ENCODE data around the gene EIF3L. TPM values are rescaled to one million over a fixed set of nuclear protein-coding genes. Genes with fewer than 3 reads are reported as not detected.
A peak's percentile ranks its signal among the peaks of the same experiment; 100 is the strongest.
"Not testable (repeated sequence)": the region's sequence is repeated elsewhere in the genome, so short reads cannot be mapped to it uniquely, and the experiment has no call there.

EIF3L gene
- polyA plus RNA-seq (2012; ENCODE audit: insufficient read depth, insufficient read length, low read depth) = 332 TPM

GRCh38 chr22:37849089-37849751 lies at the start of gene EIF3L:
TSS of gene EIF3L (plus strand) at chr22:37849419. CDS start at chr22:37849450, 31 bp downstream.
- Histone ChIP-seq H3K9me3 (no peaks in the 10 kb centered on the region), H3K4me3 (ENCODE audit: low read depth, low read length) (peak within 1 kb of the TSS; percentile 71), H3K36me3 (peaks cover 35% of the 10 kb centered on the region), H3K4me1 (no peaks in the 10 kb centered on the region), H3K27me3 (no peaks in the 10 kb centered on the region)
- DNase-seq = peak; percentile 93
- no peak for TF ChIP-seq CTCF (IDR thresholded peaks at IDR 0.05; ENCODE audit: low read depth, low read length)

- not testable (repeated sequence) for H3K27me3 ChIP-seq; H3K4me3 ChIP-seq (ENCODE audit: low read depth, low read length); H3K4me1 ChIP-seq; H3K36me3 ChIP-seq; H3K9me3 ChIP-seq; DNase-seq
Measured at GRCh38 chr22:37799979-37800378, 49.2 kb upstream of the EIF3L start.

GRCh38 chr22:37801946-37802309 lies 47.3 kb upstream of the EIF3L start:
- no peaks in the 10 kb centered on the region for H3K27me3 ChIP-seq
- no peaks in the 10 kb centered on the region for H3K36me3 ChIP-seq
- peak overlapping the region; percentile 75 for H3K4me3 ChIP-seq (ENCODE audit: low read depth, low read length)
- no peak for TF ChIP-seq CTCF (IDR thresholded peaks at IDR 0.05; ENCODE audit: low read depth, low read length)
- no peak for DNase-seq
- H3K4me1 ChIP-seq = peaks cover 4% of the 10 kb centered on the region; the same call in 1 of the 2 replicates
- H3K9me3 ChIP-seq = no peaks in the 10 kb centered on the region

- TF ChIP-seq CTCF (IDR thresholded peaks at IDR 0.05; ENCODE audit: low read depth, low read length) = no peak
- H3K27me3 ChIP-seq = no peaks in the 10 kb centered on the region
- peak overlapping the region; percentile 75 for H3K4me3 ChIP-seq (ENCODE audit: low read depth, low read length)
- peak; percentile 78 for DNase-seq
- H3K4me1 ChIP-seq = peaks cover 4% of the 10 kb centered on the region; the same call in 1 of the 2 replicates
- H3K36me3 ChIP-seq = no peaks in the 10 kb centered on the region
- no peaks in the 10 kb centered on the region for H3K9me3 ChIP-seq
Measured at GRCh38 chr22:37802310-37803194, 46.7 kb upstream of the EIF3L start.

GRCh38 chr22:37803195-37803638 lies 46.0 kb upstream of the EIF3L start:
- no peak for DNase-seq
- Histone ChIP-seq H3K36me3 (no peaks in the 10 kb centered on the region), H3K9me3 (no peaks in the 10 kb centered on the region), H3K4me3 (ENCODE audit: low read depth, low read length) (peak overlapping the region; percentile 75), H3K27me3 (no peaks in the 10 kb centered on the region), H3K4me1 (peaks cover 4% of the 10 kb centered on the region; the same call in 1 of the 2 replicates)
- TF ChIP-seq CTCF (IDR thresholded peaks at IDR 0.05; ENCODE audit: low read depth, low read length) = no peak

- DNase-seq = no peak
- peaks cover 4% of the 10 kb centered on the region; the same call in 1 of the 2 replicates for H3K4me1 ChIP-seq
- H3K4me3 ChIP-seq (ENCODE audit: low read depth, low read length) = peak overlapping the region; percentile 96
- no peaks in the 10 kb centered on the region for H3K9me3 ChIP-seq
- H3K36me3 ChIP-seq = no peaks in the 10 kb centered on the region
- no peaks in the 10 kb centered on the region for H3K27me3 ChIP-seq
- TF ChIP-seq CTCF (IDR thresholded peaks at IDR 0.05; ENCODE audit: low read depth, low read length) = no peak
Measured at GRCh38 chr22:37803639-37804351, 45.4 kb upstream of the EIF3L start.
